ENCODE measurements around the gene UGT1A10. TPM values are rescaled to one million over a fixed set of nuclear protein-coding genes. Genes with fewer than 3 reads are reported as not detected.
"Not testable (repeated sequence)": the region's sequence is repeated elsewhere in the genome, so short reads cannot be mapped to it uniquely, and the experiment has no call there.

Gene UGT1A10
- polyA plus RNA-seq, 1 donor from 2014 or later, result not detected

GRCh38 chr2:233605680-233606079, 30.6 kb upstream of the UGT1A10 start:
- Histone ChIP-seq H4K20me1 (ENCODE audit: insufficient read depth) (no peaks in the 10 kb centered on the region), H3K9me3 (ENCODE audit: low read length) (no peaks in the 10 kb centered on the region), H3K4me3 (ENCODE audit: low read length) (no peak overlapping the region), H3K9me2 (ENCODE audit: insufficient read depth, low read length) (no peaks in the 10 kb centered on the region), H3K4me2 (ENCODE audit: low read length) (no peak overlapping the region), H2AFZ (ENCODE audit: low read depth, low read length) (no peak overlapping the region), H3K9ac (ENCODE audit: low read length) (no peak overlapping the region), H3K79me2 (replicated peaks; ENCODE audit: insufficient read depth, low read length) (no peaks in the 10 kb centered on the region), H3F3A (ENCODE audit: insufficient read depth, low read length, poor library complexity, severe bottlenecking) (no peaks in the 10 kb centered on the region), H3K36me3 (ENCODE audit: insufficient read depth, low read length) (no peaks in the 10 kb centered on the region), H3K27ac (ENCODE audit: low read length) (no peak overlapping the region), H3K27me3 (ENCODE audit: insufficient read depth, low read depth, low read length) (no peaks in the 10 kb centered on the region)
- TF ChIP-seq SMC3 (conservative IDR thresholded peaks at IDR 0.05; ENCODE audit: poor library complexity) (no peak), REST (IDR thresholded peaks at IDR 0.05; ENCODE audit: borderline replicate concordance) (no peak), EP300 (conservative IDR thresholded peaks at IDR 0.05; ENCODE audit: poor library complexity, severe bottlenecking) (no peak), EZH2 (IDR thresholded peaks at IDR 0.05; ENCODE audit: borderline replicate concordance, insufficient read depth, low read length, poor library complexity, severe bottlenecking) (no peak), TAF1 (IDR thresholded peaks at IDR 0.05; ENCODE audit: low read depth) (no peak), RAD21 (conservative IDR thresholded peaks at IDR 0.05) (no peak), POLR2AphosphoS5 (IDR thresholded peaks at IDR 0.05) (no peak), MXI1 (conservative IDR thresholded peaks at IDR 0.05; ENCODE audit: poor library complexity, severe bottlenecking) (no peak)

- TF ChIP-seq CTCF (IDR thresholded peaks at IDR 0.05; ENCODE audit: poor library complexity, severe bottlenecking) (no peak), REST (IDR thresholded peaks at IDR 0.05; ENCODE audit: borderline replicate concordance) (no peak), EP300 (conservative IDR thresholded peaks at IDR 0.05; ENCODE audit: poor library complexity, severe bottlenecking) (no peak), SMC3 (conservative IDR thresholded peaks at IDR 0.05; ENCODE audit: poor library complexity) (no peak), TAF1 (IDR thresholded peaks at IDR 0.05; ENCODE audit: low read depth) (no peak), MXI1 (conservative IDR thresholded peaks at IDR 0.05; ENCODE audit: poor library complexity, severe bottlenecking) (no peak)
- no peaks in the 10 kb centered on the region for H3K27me3 ChIP-seq (ENCODE audit: insufficient read depth, low read depth, low read length)
Measured at GRCh38 chr2:233611284-233611683, 25.0 kb upstream of the UGT1A10 start.

GRCh38 chr2:233617476-233617875, 18.8 kb upstream of the UGT1A10 start, which contains the start of gene UGT1A8:
Gene UGT1A8 (plus strand): TSS chr2:233617633. CDS start chr2:233617708, 75 bp downstream.
- not testable (repeated sequence) for H3K9me3 ChIP-seq (ENCODE audit: low read length); H3K79me2 ChIP-seq (replicated peaks; ENCODE audit: insufficient read depth, low read length); H3K4me2 ChIP-seq (ENCODE audit: low read length); H3K9ac ChIP-seq (ENCODE audit: low read length); H4K20me1 ChIP-seq (ENCODE audit: insufficient read depth); H3K27ac ChIP-seq (ENCODE audit: low read length); H3K27me3 ChIP-seq (ENCODE audit: insufficient read depth, low read depth, low read length); H2AFZ ChIP-seq (ENCODE audit: low read depth, low read length); H3K36me3 ChIP-seq (ENCODE audit: insufficient read depth, low read length); H3K9me2 ChIP-seq (ENCODE audit: insufficient read depth, low read length); H3F3A ChIP-seq (ENCODE audit: insufficient read depth, low read length, poor library complexity, severe bottlenecking); H3K4me3 ChIP-seq (ENCODE audit: low read length)

More at GRCh38 chr2:233611284-233611683, 25.0 kb upstream of the UGT1A10 start:
- no peaks in the 10 kb centered on the region for H3F3A ChIP-seq (ENCODE audit: insufficient read depth, low read length, poor library complexity, severe bottlenecking)
- H3K36me3 ChIP-seq (ENCODE audit: insufficient read depth, low read length), result no peaks in the 10 kb centered on the region
- H3K27ac ChIP-seq (ENCODE audit: low read length), result no peak overlapping the region
- H3K9me3 ChIP-seq (ENCODE audit: low read length), result no peaks in the 10 kb centered on the region
- H3K9me2 ChIP-seq (ENCODE audit: insufficient read depth, low read length), result no peaks in the 10 kb centered on the region
- H3K79me2 ChIP-seq (replicated peaks; ENCODE audit: insufficient read depth, low read length), result no peaks in the 10 kb centered on the region
- no peak overlapping the region for H3K4me3 ChIP-seq (ENCODE audit: low read length)
- no peak overlapping the region for H2AFZ ChIP-seq (ENCODE audit: low read depth, low read length)
- H4K20me1 ChIP-seq (ENCODE audit: insufficient read depth), result no peaks in the 10 kb centered on the region
- H3K9ac ChIP-seq (ENCODE audit: low read length), result no peak overlapping the region
- no peak overlapping the region for H3K4me2 ChIP-seq (ENCODE audit: low read length)

Measured in neural cell (in vitro differentiated cells).